HG02571 (cell line): ENCODE results near the gene RIN3.

Experiments used
- ATAC-seq: cut with Tn5 transposase; IDR thresholded peaks from one replicate; pipeline ENCODE4 v1.9.1; 2021; ENCODE audit warnings: mild to moderate bottlenecking, moderate library complexity; ENCODE audit not compliant: unreplicated experiment

The RIN3 gene

GRCh38 chr14:92733007-92733406, 219.4 kb downstream of the RIN3 start:
- ATAC-seq = no peak

DNA sequence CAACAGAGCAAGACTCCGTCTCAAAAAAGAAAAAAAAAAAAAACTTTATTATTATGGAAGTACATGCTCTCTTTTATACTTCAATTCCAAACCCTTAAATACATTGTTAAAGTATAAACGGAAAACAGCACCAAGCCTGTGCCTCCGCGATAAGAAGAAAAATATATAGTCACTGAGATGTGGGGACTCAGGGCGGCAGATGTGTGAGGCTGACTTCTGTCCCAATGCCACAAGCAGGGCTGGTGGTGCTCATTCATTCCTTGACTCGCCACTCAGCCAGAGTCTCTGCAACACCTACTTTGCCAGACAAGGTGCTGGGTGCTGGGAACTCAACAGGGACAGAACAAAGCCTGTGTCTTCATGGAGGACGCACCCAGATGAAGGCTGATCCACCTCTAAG, 221.0 kb downstream of the RIN3 start:
- ATAC-seq = no peak

- no peak for ATAC-seq
These were observed 221.8 kb downstream of the RIN3 start for GRCh38 chr14:92735344-92735743.

DNA sequence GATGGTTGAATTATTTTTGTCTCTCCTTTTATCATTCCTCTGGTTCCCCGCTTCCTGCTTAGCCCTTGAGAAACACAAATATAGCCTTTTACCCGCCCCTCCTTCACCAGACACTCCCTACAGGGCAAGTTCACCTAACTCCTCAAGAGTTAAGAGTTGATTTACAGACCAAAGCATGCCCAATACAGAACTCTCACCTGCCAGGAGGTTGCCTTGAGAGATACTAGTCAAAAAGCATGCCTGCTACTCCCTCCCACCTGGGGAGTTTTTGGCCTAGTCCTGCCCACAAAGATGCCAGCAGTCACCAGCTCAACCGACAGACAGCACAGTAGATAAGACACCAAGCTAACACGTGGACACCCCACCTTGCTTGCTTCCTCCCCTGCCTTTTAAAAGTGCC, 223.6 kb downstream of the RIN3 start:
- ATAC-seq = no peak

- no peak for ATAC-seq
These were observed 224.1 kb downstream of the RIN3 start for GRCh38 chr14:92737619-92738188.
